ENCODE results near the gene HS3ST4.
"Not testable (repeated sequence)": the region's sequence is repeated elsewhere in the genome, so short reads cannot be mapped to it uniquely, and the experiment has no call there.

Gene HS3ST4

DNA sequence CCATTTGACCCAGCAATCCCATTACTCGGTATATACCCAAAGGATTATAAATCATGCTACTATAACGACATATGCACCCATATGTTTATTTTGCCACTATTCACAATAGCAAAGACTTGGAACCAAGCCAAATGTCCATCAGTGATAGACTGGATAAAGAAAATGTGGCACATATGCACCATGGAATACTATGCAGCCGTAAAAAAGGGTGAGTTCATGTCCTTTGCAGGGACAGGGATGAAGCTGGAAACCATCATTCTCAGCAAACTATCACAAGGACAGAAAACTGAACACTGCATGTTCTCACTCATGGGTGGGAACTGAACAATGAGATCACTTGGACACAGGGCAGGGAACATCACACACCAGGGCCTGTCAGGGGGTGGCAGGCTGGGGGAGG, 406.4 kb downstream of the HS3ST4 start:
- DNase-seq (ENCODE audit: low read depth in 2 of 2): not testable (repeated sequence)

DNA sequence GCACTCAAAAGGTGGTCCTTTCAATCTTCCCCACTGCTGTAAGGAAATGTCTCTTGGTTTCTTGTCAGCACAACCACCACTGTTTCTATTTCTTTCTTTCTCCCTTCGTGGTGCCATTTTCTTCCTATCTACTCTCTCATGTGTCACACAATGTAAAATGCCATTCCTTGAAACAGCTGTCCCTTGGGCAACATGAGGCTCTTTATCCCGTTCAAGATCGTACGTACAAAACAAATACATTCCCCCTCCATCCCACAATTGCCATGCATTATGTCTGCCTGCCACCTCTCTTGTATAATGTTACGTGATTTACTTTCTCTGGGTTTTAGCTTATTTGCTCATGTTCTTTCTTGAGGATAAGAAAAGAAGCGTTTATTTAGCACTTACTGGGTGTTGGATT, 410.6 kb downstream of the HS3ST4 start:
- no peak for DNase-seq (ENCODE audit: low read depth in 2 of 2)

DNA sequence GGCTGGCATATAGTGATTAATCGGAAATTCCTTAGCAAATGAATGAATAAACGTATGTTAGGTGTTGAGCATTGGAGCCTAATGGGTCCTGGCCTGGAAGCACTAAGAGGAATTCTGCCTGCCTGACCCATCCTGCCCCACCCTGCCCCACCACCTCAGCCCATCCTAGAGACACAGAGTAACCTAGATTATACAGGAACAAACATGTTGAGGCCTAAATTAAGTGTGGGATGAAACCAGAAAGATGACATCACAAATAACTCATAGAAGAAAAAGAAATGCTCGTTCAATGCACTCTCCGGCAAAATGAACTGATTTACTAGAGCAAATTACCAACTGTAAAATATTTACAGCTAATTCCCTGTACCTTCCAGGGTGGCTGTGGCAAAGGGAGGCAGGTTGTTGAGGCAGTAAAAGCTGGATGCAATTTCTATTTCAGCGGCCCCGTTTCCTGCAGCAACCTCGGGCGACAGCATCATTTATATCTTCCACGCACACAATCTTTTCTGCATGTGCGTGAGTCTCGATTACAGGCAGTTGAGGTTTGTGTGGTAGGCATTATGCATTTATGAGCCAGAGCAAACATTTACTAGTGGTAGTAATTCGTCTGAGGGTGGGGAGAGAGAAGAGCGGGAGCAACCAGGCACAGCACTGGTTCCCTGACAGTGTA, 417.2 kb downstream of the HS3ST4 start:
- no peak for DNase-seq (ENCODE audit: low read depth in 2 of 2)

DNA sequence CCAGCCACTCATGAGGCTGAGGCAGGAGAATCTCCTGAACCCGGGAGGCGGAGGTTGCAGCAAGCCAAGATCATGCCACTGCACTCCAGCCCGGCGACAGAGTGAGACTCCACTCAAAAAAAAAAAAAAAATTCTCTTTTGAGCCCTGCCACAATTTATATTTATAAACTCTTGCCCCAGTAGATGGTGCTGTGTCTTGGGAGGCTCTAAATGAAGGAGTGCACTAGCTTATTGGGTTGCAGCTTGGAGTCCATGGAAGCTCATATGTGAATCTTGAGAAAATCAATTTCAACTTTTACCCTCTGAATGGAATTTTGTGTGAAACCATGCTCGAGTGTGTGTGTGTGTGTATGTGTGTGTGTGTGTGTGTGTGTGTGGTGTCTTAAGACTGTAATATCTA, 420.1 kb downstream of the HS3ST4 start:
- no peak for DNase-seq (ENCODE audit: low read depth in 2 of 2)

DNA sequence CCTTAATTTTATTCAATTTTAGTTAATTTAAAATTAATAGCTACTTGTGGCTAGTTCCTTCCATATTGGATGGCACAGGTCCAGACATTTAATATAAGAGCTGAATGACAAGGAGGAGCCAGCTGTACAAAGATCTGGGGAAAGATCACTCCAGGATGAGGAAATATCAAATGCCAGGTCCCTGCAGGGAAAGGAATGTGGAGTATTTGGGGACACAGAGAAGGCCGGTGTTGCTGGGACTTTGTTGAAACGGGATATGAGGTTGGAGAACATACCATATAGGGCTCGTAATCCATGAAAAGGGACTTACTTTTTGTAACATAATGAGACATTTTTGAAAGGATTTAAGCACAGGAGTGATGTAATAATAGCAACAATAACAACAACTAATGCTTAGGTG, 426.8 kb downstream of the HS3ST4 start:
- DNase-seq (ENCODE audit: low read depth in 2 of 2): no peak

DNA sequence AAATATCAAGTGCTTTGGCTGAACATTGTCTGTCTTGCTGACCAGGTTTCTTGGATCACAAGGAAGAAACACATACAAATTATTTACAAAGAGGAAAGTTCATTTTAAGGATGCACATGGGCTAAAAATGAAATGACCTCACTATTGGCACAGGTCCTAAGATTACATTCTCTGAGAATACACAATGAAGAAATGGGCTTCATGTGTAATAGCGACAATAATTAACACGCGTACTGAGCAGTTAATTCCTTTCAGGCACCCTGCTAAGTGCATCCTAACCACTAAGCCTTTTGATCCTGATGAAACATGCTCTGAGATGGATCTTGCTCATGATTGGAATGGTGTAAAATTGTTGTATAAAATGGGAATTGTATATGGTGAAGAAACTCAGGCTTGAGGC, 429.0 kb downstream of the HS3ST4 start:
- no peak for DNase-seq (ENCODE audit: low read depth in 2 of 2)

DNA sequence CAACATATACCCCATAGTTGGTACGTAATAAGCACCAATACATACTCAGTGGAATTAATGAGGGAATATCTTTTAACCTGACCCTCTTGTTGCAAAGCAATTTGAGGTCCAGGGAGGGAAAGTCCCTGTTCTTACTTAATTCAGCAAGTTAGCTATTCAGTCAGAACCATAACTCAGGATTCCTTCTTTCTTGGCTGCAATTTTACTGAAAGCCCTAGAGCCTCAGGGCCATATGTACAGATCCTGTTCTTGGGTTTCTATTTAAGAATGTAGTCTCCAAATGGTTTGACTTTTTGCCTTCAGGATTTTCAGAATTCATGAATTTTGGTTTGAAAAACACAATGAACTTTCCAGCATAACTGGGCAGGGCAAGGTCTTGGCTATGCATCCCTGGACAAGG, 436.5 kb downstream of the HS3ST4 start:
- no peak for DNase-seq (ENCODE audit: low read depth in 2 of 2)

DNA sequence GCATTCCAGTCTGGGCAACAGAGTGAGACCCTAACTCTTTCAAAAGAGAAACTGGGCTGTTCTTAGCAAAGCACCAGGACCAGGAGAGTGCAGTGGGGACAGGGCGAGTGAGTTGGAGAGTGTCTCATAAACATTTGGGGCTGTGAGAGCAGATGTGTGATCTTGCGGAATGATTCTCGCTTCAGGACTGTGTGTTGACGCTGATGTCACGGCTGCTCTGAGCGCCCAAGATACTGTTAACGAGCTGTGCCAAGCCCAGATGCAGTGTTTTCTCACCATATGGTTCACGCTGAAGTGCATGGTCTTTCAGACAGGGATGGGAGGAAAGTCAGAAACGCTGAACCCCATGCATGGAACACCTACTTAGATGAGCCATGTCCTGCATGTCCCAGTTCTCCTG, 438.2 kb downstream of the HS3ST4 start:
- DNase-seq (ENCODE audit: low read depth in 2 of 2): no peak

DNA sequence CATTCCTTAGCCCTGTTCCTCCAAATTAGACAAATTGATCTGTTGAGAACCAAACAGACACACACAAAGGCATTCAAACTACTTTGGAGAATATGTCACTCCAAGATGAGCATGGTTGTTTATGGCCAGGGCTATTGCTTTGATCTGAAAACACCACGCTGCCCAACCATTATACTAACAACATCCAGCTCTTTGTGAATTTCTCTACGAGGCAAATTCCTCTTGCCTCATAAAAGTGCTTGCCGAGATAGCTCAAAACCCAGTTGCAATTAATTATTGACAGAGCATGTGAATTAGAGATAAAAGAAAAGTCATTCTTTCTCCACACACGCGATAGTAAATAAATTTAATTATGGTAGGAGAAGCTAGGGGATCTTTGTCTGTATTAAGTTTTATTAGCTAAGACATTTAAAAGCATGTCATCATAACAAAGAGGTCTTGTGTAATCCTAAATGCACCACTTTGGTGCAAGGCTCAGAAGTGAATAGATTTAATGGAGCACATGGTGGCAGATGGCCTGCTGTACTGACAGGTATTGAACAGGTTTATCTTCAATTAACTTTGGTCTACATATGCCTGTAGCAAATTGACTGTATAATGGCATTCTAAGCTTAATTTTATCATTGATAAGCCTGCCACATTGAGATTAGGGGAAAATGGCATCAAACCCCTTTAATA, 441.8 kb downstream of the HS3ST4 start:
- DNase-seq (ENCODE audit: low read depth in 2 of 2): no peak

DNA sequence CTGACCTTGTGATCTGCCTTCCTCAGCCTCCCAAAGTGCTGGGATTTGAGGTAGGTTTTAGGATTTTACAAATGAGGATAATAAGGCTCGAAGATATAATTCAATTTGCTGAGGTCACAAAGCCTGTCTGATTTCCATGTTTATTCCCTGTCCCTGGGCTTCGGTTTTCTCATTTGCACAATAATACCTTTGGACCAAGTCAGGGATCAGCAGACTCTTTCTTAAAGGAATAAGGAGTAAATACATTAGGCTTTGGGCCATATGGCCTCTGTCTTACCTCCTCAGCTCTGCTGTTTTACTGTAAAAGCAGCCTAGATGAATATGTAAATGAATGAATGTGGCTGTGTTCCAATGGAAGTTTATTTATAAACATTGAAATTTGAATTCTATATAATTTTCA, 442.8 kb downstream of the HS3ST4 start:
- no peak for DNase-seq (ENCODE audit: low read depth in 2 of 2)

DNA sequence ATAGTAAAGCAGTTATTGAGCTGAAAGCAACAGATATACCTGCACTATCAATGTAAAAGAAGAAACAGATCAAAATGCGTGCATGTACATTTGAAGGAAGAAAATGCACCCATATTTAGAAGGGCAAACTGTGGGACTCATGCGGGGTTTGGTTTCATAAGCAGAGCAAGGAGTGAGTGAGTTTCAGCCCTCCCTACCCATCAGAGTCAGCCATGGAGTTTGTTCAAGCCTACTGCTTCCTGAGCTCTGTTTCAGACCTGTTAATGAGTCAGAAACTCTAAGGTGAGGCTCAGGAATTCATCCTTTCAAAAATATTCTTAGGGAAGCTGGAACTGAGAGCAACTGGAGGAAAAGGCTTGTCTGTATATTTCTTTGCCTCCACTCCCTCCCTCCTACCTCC, 446.2 kb downstream of the HS3ST4 start:
- DNase-seq (ENCODE audit: low read depth in 2 of 2): no peak

DNA sequence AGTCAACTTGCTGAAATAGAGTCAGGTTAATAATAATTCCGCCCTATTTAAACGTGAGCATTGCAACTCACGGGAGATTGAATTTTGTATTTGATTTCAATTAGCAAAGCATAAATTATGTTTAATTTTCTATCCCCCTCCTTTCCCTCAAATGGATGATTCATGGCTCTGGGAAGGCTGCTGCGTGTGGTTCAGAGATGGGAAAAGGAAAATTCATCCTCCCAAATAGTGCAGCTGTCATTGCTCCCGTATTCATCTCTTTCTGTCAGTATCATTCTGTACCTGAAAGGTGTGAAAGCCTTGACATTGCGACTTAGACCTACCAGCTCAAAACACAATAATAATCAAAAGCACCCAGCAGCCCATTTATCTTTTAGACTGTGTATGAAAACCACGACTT, 447.3 kb downstream of the HS3ST4 start:
- no peak for DNase-seq (ENCODE audit: low read depth in 2 of 2)

DNA sequence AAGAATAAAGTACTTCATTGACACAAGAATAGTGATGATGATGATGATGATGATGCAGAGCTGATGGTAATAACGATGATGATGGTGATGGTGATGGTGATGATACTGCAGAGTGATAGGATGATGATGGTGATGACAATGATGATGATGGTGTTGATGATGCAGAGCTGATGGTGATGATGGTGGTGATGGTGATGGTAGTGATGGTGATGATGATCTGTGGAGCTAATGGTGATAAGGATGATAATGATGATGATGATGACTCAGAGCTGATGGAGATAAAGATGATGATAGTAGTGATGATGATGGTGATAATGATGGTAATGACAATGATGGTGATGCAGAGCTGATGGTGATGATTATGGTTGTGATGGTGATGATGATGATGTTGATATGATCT, 448.1 kb downstream of the HS3ST4 start:
- no peak for DNase-seq (ENCODE audit: low read depth in 2 of 2)

DNA sequence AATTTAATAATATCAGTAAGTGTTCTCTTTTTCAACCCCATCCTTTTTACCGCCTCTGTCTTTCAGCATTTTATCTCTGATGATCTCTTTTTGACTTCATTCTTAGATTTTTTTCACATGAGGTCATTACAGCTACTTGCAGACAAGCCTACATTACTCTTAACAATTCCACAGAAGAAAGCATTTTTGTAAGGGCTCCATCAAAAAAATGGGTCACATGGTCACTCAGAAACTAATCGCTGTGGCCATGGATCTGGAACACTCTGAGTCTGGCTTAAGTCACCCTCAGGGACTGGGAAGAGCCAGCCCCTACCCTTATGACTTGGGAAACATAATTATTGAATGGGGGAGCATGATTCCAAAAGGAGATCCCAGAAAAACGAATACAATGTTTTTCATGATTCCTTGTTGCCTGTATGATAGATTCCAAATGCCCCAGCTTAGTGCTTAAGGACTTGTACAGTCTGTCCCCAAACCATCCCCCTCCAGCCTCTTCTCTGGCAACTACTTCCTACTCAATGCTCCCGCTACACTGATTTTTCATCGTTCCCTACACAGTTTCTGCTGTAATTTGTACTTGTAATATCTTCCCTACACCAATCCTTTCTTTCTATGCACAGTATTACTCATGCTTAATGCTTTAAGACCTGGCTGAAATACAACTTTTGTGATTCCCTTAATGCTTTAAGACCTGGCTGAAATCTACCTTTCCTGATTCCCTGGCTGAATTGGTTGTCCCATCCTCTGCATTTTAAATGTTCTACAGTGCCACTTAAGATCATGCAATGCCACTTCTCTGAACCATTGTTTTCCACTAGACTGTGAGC, 457.8 kb downstream of the HS3ST4 start:
- no peak for DNase-seq (ENCODE audit: low read depth in 2 of 2)

DNA sequence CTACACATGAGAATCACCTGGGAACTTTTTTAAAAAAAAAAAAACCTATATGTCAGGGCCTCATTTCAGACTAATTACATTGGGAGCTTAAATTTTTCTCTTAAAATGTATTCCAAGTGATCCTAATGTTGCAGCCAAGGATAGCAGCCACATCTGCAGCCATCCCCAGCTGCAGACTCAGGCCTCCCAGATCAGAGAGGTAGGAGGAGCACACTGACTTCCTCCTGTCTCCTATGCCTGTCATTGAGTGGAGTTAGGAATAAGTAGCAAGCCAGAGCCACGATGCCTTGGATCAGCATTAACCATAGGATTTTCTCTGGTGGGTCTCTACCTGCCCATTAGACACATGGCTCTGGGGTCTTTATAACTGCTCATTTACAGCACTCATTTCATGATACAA, 463.5 kb downstream of the HS3ST4 start:
- no peak for DNase-seq (ENCODE audit: low read depth in 2 of 2)

DNA sequence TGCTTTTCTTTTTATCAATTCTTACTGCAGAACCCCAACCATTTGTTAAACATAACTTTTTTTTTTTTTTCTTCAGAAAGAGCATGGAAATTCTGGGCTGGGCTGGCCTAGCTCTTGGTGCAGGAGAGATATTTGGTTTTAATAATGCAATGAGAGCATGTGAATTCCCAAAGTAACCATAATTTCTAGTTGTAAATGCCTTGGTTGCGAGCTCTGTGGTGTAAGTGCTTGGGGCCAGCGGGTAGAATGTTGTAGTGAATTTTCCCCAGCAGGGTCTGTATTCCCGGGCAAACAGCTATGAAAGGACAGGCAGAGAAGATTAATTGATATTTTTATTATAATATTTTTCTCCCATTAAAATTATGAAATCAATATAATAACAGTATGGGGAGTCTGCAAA, 465.6 kb downstream of the HS3ST4 start:
- DNase-seq (ENCODE audit: low read depth in 2 of 2): no peak

DNA sequence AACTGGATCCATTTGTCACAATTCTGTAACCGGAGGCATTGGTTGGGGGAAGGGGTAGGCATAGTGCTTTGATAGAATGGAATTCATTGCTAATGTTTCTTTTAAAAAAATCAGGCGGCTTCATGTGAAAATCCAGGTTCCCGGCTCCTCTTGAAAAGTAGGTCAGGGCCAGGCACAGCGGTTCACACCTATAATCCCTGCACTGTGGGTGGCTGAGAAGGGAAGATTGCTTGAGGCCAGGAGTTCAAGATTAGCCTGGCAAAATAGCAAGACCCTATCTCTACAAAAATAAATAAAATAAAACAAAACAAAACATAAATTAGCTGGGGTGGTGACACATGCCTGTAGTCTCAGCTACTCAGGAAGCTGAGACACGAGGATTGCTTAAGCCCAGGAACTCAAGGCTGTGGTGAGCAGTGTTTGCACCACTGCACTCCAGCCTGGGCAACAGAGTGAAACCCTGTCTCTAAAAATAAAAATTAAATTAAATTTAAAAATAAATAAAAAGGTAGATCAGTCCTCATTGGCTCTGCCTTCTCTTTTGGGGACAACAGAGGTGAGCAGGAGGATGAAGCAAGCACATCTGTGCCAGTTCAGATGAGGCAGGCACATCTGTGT, 466.5 kb downstream of the HS3ST4 start:
- DNase-seq (ENCODE audit: low read depth in 2 of 2): no peak

DNA sequence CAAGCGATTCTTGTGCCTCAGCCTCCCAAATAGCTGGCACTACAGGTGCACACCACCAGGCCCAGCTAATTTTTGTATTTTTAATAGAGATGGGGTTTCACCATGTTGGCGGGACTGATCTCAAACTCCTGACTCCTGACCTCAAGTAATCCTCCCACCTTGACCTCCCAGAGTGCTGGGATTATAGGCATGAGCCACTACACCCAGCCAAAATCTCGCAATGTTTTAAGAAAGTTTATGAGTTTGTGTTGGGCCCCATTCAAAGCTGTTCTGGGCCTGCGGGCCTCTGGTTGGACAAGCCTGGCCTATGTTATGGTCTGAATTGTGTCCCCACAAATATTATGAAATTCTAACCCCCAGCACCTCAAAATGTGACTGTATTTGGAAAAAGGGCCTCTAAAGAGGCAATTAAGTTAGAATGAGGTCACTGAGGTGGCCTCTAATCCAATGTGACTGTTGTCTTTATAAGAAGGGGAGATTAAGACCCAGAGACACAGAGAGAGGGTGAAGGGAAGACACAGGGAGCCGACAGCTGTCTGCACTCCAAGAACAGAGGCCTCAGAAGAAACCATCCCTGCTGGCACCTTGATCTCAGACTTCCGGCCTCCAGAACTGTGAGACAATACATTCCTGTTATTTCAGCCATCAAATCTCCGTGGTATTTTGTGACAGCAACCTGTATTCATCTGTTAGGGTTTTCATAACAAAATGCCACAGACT, 469.9 kb downstream of the HS3ST4 start:
- DNase-seq (ENCODE audit: low read depth in 2 of 2): no peak

DNA sequence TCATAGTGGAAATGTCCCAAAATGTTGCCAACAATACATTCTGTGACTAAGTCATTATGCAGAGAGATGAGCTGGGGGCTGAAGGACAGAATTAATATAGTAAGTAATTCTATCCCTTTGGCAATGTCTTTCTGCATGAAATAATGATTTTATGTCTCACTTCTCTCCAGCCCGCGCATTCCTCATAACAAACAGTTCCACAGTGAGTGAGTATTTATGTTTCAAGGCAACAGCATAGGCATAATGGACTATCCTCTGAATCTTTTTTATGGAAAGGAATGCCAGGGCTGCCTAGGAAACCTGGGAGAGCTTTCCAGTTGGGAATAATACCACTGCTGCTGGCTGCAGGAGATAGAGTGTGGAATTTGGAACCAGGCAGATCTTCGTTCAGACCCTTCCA, 477.7 kb downstream of the HS3ST4 start:
- DNase-seq (ENCODE audit: low read depth in 2 of 2): no peak

DNA sequence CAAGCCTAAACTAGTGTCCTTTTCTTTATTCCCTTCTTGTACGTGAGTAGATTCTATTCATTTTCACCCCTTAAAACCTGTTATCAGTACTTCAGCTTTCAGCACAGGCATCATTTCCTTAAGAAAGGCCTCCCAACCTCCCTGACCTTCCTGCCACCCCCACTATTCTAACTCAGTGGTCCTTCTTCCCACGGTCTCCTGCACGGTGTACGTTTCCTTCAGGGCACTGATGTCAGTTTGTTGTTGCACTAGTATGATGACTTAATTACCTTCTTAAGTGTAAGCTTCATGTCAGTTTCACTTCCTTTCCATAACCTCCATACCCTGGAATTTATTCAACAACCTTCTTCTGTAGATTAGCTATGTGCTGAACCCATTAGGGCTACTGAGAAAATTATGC, 484.2 kb downstream of the HS3ST4 start:
- DNase-seq (ENCODE audit: low read depth in 2 of 2): no peak

DNA sequence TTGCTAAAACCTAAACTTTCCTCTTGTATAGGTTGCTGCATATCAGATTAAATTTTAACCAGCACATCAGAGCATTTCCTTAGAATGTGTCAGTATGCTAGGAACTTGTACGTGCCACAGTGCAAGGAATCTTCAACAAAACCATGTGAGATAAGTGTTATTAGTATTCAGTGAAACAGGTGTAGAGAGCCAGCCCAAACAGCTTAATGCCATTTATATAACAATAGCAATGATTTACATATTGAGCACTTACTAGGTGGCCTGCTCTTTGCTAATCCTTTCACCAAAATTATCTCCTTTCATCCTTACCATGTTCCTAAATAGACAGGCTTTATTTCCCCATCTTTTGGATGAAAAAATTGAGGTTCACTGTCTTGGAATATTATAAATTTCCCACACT, 485.7 kb downstream of the HS3ST4 start:
- no peak for DNase-seq (ENCODE audit: low read depth in 2 of 2)

DNA sequence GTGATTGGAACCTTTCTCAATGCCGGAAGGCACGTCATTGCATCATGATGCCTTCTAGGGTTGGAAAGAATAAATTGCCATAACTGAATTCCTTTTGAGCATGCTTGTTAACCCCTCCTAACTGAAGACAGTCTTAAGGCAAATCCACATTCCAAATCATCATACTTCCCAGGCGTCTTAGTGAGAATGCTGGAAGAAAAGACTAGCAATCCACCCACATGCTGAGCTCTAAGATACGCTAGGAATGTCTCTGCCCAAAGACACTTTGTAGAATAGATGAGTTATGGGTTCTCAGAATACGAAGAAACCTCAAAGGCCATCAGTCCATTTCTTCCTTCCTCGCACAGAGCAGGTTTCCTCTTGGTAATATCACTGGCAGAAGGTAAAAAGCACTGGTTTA, 486.5 kb downstream of the HS3ST4 start:
- DNase-seq (ENCODE audit: low read depth in 2 of 2): no peak

Measured in stimulated activated CD8-positive, alpha-beta memory T cell treated with anti-CD3 and anti-CD28 coated beads, Interleukin-7, amount 100 ng/mL, for 4 hours (primary cell).